ENCODE data around the gene GPR180.

The GPR180 gene

DNA sequence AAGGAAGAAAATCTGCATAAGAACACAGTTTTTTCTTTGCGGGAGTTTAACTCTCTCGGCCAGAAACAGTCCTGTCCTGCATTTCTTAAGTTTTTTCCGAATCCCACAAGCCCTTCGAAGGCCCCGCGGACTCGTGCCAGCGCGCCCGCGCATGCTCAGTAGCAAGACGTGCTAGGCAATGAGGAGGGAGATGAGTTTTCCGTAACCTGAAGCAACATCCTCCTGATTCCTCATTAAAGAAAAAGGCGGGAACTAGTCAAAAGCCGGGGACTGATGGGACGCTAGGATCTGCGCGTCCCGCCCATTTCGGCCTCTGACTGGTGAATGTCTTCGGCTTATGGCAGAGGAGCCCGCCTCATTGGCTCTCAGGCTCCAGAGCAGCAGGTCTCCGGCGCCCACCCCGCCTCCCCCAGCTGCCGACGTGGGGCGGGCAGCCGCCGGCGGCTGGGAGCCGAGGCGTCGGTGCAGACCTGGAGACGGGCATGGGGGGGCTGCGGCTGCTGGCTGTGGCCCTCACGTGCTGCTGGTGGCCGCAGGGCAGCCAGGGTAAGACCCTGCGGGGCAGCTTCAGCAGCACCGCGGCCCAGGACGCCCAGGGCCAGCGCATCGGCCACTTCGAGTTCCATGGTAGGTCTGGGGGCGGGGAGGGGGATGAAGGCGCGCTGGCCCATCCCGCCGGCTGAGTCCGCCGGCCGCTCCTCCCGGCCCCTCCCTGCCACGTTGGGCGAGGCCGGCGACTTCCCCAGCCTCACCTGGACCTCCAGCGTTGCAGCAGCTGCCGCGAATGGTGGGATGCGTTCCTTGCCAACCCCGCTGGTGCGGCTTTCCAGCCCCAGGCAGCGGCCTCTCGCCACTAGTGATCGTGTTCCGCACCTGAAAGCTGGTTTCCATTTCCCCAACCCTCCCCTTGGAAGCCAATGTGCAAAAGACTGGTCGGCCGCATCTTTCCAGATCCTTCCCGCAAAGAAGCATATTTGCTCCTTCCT lies at the start of gene GPR180:
TSS of gene GPR180 (plus strand) at position 412 of the 986 bp plus-strand sequence. CDS start at position 483, 71 bp downstream.
- peak; percentile 65 to 98 (median 94) for DNase-seq

DNA sequence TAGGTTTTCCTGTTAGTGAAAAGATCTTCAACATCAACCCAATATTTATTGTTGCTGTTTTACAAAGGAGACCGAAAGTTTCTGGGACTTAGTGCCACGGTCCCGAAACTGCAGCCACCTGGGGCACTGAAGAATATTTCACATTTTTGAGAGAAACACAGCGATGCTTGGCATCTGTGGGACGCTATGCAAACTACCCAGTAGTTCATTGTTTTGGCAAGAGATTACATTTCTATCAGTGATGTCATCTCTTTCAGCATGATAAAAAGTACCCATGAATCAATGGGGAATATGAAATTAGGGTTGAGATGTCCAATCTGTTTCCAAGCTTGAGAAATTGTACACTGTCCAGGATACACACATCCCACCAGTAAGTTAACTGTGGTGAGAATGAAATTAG lies 49.6 kb upstream of the GPR180 start:
- DNase-seq, result no peak

DNA sequence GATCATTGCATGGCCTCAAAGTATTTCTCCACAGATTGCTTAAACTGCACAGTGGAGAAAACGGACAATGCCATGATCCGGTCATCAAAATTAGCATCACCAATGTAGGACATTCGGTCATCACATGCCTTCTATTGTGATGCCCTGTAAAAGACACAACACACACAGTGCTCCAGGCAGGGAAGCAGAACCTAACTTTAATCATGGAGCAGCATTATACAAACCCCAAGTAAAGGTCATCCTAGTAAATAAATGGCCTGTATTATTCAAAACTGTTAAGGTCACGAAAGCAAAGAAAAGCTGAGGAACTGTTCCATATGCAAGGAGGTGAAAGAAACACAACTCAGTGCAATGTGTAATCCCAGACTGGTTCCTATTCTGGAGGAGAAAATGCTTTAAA lies 47.9 kb upstream of the GPR180 start:
- no peak for DNase-seq

DNA sequence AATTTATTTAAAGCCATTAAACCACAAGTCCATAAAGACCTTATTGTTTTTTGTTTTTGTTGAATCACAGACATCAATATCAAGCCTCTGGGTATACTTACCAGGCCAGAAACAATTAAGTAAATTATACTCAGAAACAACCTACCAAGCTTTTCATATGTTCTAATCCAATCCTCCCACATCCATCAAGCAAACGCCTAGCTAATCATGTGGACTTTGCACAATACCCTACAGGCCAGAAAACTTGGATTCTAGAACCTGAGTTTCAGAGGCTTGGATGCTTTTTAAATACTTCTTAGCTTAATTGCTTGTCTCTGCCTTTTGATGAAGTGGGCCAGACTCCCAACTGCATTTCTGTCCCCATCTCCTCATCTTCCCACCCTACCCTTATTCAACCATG lies 45.6 kb upstream of the GPR180 start:
- DNase-seq, result no peak

DNA sequence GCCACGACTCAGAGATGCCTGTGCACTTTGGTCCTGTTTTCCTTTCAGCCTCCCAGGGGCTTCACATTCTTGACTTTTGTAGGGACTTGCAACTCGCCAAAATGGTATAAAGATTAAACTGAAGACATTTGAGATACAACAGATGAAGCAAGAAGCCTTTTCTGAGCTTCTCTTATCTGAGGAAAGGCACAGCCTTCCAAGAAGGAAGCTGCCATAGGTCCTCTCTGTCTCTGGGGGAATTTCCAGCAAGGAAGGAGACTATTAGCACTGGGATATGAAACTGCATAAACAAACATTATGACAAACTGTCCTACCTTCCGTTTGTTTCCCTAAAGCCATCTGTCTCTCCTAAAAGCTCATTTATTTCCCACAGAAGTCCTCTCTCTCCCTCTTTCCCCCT lies 45.0 kb upstream of the GPR180 start:
- no peak for DNase-seq

DNA sequence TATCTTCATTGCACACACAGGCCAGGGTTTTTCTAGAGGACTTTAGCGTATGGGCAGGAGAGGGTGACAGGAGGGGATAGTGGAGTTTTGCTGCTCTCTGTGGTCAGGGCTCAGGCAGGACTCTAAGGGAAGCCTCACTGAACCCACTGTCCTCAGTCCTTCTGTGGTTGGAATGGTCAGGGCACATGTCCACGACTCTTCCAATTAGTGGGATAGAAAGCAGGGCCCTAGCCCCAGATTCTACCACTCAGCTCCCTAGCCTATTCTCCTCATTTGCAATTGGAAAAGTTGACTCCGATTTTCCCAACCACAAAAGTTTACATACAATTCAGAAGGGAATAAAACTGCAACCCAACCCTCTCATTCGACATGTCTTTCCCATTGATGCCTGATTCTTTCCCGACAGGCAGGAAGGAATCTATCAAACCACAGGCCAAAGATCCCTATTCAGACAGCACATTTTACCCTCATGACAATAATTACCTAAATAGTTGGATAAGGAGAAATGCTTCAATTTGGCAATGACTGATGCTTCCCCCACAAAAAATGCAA lies 43.9 kb upstream of the GPR180 start:
- no peak for DNase-seq

DNA sequence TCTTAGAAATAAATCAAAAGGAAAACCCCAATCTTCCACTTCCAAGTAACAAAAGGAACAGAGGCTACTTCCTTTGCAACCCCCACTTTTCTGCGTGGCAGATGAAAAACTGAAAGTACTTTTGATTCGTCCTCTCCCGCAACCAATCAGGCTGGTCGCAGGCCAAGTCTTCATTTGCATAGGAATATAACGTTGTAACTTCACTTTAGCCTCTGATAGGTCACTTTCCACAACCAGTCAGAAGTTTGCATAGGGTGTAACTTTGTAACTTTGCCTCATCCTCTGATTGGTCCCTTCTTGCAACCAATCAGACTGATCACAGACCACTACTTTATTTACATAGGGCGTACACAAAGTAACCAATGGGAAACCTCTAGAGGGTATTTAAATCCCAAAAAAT lies 42.9 kb upstream of the GPR180 start:
- DNase-seq, result no peak

DNA sequence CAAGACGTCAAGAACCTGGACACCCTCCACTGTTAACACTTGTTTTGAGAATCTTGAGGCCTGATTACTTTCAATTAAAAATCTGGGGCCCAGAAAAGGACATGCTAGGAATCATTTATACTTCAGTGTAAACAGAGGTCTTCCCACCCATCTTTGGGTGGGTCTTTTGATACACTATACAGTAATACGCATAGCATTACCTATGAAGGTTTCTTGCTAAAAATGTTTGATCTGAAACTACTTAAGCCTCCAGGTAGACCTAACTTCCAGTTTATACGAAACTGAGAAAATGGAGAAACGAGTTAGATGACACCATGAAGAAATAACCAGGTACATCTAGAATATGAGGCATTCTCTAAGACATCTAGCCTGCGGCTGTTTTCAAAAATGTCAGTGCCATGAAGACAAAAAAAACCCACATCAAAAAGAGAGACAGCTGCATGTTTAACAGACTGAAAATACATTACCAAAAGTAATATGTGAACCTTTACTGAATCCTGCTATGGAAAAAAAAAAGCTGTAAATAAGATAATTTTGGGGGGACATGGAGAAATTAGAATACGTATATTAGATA lies 42.3 kb upstream of the GPR180 start:
- DNase-seq, result no peak

DNA sequence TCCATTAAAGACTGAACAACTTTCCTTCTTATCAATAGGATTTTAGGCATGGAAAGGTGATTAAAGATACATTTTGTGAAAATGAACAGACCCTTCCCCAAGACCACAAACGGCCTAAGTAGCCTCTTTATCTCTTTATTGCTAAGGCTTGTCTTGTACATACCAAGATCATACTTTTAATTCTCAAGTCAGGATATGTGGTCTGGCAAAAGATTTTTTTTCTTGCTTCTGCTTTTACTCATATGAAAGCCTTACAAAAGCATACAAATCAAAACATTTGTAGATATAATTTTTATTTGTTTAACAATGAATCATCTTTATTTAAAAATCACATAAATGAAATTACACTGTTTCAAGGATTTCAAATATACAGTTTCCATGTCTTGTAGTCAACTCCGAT lies 41.5 kb upstream of the GPR180 start:
- no peak for DNase-seq

DNA sequence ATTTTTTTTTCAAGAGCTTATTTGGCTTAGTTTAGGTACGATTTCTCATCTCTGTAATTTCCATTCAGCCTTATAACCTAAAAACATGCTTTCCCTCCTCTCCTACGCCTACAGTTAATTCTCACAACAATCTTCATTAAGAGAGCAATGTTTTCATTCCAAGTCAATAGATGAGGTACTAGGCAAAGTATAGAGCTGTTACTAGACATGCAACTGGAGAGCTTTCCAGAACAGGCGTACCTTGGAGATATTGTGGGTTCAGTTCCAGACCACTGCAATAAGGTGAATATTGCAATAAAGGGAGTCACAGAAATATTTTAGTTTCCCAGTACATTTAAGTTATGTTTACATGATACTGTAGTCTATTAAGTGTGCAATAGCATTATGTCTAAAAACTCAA lies 40.5 kb upstream of the GPR180 start:
- no peak for DNase-seq

DNA sequence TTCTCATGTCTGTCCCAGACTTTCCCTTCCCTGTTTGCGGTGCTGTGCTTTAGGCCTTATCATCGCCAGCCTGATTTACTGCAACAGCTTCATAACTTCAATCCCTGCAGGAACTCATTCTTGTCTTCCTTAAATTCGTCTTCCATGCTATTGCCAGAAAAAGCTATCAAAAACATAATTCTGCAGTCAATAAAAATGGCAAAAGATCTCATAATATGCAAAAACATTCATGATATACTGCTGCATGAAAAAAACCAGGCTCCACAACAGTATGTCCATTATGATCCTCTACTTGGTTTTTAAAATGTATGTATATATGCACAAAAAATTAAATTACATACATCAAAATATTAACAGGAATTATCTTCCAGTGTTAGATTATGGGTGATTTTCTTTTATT lies 34.1 kb upstream of the GPR180 start:
- DNase-seq, result no peak

DNA sequence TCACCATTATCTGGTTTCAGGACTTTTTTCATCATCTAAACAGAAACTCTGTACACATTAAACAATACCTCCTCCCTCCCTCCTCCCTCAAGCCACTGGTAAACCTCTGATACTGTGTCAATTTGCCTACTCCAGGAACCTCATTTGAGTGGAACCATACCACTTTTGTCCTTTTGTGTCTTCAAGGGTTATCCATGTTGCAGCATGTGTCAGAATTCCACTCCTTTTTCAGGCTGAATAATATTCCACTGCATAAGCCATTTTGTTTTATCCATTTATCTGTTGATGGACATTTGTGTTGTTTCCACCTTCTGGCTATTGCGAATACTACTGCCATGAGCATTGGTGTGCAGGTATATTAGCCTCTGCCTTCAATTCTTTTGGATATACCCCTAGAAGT lies 33.2 kb upstream of the GPR180 start:
- no peak for DNase-seq

DNA sequence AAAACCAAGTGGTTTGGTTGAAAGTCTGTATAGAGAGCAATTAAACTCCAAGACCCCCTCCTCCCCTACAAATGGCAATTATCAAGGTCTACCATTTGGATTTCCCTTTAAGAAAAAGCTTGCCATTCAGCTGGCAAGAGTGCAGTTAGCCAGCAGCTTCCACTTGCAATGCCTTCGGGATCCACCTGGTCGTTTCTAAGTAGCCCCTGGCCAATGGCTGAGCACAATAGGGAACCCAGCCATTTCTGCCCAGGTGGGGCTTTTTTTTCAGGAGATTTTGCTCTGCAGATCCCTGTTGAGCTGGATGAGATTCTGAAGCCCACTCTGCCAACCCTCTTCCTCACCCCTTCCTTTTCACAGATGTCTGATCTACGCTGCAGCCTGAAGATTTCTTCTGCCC lies 32.0 kb upstream of the GPR180 start:
- DNase-seq, result no peak

DNA sequence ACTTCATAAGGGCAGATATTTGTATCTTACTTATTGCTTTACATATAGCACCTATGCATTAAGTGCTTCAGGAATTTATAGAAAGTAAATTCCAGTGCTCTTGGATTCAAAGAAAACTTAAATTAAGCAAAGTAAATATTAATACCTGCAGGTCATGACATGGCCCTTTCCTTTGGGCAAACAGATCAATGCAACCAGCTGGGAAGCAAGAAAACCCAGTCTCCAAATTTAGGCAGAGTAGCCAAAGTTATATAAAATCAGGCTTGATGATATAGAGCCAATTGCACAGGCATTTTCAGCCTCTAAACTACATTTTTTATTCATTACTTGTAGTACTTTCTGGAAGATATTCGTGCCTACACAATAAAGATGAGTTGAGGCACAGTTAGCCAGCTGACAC lies 22.6 kb upstream of the GPR180 start:
- no peak for DNase-seq

DNA sequence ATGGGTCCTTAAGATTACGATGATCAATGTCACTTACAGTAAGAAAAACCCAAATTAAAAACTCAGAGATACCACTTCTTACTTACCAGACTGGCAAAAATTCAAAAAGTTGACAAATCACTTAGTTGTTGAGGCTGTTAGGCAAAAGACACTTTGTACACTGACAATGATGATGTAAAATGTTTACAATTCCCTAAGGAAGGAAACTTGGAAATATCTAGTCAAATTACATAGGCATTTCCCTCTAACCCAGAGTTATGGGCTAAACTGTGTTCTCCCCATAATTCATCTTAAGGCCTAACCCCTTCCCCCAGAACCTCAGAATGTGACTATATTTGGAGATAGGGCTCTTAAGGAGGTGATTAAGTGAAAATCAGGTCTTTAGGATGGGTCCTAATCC lies 17.7 kb upstream of the GPR180 start:
- DNase-seq, result no peak

DNA sequence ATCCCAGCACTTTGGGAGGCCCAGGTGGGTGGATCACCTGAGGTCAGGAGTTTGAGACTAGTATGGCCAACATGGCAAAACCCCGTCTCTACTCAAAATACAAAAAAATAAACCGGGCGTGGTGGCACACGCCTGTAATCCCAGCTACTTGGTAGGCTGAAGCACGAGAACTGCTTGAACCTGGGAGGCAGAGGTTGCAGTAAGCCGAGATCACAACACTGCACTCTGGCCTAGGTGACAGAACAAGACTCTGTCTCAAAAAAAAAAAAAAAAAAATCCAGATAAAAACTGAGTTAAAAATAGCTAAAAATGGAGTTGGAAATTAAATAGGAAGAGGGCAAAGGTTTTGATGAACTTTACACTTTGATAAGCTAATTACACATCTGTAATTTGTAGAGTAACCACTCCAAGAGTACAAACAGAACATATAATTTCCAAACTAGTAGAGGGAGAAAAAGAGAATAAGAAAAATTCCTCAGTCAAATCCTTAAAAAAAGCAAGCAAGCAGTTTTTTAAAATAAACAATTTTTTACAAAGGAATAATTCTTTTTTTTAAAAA lies 16.0 kb upstream of the GPR180 start:
- DNase-seq, result no peak

DNA sequence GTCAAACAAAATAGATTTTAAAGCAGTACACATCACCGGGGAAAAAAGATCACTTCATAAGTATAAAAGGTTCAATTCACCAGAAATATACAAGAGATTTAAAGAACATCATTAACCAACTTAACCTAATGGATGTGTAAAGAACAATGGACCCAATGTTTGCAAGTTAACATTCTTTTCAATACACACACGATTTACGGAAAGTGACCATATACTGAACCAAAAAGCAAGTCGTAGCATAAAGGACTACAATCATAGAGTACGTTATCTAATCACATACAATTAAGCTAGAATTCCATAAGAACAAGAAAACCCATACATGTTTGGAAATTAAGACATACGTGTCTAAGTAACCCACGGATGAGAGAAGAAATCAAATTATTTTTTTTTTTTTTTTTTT lies 15.3 kb upstream of the GPR180 start:
- no peak for DNase-seq

DNA sequence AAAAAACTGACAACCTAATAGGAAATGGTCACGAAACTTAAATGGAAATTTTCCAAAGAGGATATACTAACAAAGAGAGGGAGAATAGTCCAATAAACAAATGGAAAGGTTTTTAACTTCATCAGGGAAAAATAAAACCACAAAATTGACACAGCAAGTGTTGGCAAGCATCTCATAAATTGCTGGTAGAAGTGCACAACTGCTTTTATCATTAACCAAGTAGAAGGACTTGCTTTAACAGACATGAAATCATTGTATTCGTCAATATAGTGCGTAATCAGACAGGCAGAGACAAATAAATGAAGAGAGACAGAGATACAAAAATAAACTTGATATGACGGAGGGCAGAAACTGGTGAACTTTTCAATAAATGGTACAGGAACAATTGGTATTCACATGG lies 13.1 kb upstream of the GPR180 start:
- no peak for DNase-seq

DNA sequence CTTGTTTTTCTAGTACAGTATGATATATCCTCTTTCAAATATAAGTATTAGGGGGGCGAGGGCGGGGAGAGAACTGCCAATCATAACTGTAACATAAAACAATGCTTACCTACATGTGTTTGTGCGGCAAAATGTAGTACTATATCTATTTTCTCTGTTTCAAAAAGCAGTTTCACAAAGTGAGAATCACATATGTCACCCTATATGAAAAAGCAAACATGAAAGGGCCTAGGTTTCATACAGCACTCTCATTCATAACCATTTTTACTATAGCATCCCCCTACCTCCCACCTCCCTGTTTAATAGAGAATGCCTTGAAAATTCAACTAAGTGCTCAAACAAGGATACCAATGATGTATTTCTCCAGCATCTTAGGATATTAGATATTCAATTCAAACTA lies 10.9 kb upstream of the GPR180 start:
- no peak for DNase-seq

DNA sequence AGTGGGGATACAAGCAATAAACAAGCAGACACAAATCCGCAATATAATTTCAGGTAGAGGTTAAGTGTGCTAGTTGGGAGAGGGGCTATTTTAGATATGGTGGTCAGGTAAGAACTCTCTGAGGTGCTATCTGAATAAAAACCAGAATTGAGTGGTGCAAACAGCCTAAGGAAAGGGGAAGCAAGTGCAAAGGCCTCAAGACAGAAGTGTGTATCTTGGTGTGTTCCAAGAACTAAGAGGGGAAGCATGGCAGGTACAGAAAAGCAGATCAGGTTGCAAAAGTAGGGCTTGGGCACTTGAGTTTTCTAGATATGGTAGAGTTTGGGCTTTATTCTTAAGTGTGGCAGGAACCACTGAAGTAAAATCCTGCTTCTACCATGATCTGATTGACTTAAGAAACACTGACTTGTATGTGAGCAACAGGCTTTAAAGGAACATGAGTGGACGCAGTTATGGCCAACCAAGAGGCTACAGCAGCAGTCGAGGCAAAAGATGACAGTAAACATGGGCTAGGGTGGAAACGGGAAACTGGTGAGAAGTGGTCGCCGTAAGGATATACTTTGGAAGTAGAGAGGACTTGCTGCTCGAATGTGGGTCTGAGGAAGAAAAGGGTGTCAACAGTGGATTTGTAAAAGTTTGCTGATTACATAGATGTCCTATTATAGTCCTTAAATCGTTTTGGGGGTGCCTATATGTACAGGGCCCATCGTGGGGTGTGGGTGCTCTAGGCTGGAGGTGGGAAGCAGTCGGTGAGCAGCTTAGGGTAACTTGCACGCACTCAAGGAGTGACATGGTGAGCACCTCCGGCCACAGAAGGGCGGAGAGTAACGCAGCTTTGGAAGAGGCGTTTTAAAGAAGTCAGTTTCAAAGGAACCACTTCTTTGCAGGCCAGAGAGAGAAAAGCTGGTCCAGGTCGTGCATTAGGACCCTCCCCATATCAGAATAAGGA lies 6.4 kb upstream of the GPR180 start:
- DNase-seq, result peak in 8 of 58 donors; percentile 29 to 49 (median 44)

DNA sequence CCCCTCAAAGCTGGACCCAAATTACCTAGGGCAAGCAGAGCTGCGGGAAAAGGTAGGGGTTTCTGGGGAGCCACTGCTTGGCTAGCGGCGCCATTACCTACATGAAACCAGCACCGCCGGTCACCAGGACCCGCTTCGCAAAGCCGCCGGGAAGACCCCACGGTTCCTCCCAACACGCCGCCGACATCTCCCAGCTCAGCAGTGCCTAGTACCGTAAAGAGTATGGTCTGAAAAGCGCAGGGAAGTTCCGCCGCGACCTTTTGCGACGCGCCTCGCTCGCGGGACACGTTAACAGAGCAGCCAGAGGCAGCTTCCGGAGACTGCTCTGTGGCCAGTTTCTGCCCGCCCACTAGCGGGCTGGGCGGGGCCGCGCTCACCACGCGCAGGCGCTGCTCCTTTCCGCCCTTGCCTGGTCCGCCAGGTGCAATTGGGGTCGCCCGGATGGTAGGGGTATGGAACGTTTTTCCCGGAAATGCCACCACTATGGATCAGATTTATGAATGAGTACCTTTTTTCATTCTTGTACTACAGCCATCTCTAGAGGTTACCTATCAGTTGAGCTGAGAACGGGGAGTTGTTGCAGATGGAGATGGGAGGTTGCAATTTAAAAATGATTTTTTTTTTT lies 5.6 kb upstream of the GPR180 start, which contains the start of gene TGDS:
TSS of gene TGDS (minus strand) at position 203 of the 625 bp plus-strand sequence. CDS start at position 187, 16 bp downstream.
- DNase-seq, result peak; percentile 31 to 92 (median 79)
